PFSK-1 (cell line): ENCODE measurements around the gene KIF14.

Experiments
- POLR2AphosphoS5 ChIP-seq: IDR thresholded peaks from 2 replicates; pipeline ENCODE4 v1.6.1; 2012; ENCODE audit warnings: low read depth, mild to moderate bottlenecking, control low read depth, low read length, moderate library complexity
- REST ChIP-seq, 2 experiments: IDR thresholded peaks; 2 replicates each; pipeline versions ENCODE4 v1.6.1 to v1.8.0; 2011 to 2012; ENCODE audit warnings: low read depth in 2 of 2, low read length in 2 of 2, control low read depth in 1 of 2, inconsistent platforms in 1 of 2, mild to moderate bottlenecking in 1 of 2, moderate library complexity in 1 of 2; ENCODE audit not compliant: insufficient read depth in 1 of 2
- TAF1 ChIP-seq: IDR thresholded peaks from 2 replicates; pipeline ENCODE4 v1.6.1; 2012; ENCODE audit warnings: low read length, control low read depth, borderline replicate concordance; ENCODE audit not compliant: insufficient read depth

GRCh38 chr1:200652378-200652777, 31.8 kb upstream of the KIF14 start:
- TF ChIP-seq TAF1 (no peak), REST (IDR thresholded peaks at IDR 0.05; ENCODE audit: insufficient read depth in 1 of 2, low read depth in 2 of 2, low read length in 2 of 2) (no peak), POLR2AphosphoS5 (no peak)
